HG03342 (cell line): ENCODE data around the gene MEF2C.
"Not testable (repeated sequence)": the region's sequence is repeated elsewhere in the genome, so short reads cannot be mapped to it uniquely, and the experiment has no call there.

ENCODE experiments used
- ATAC-seq: cut with Tn5 transposase; IDR thresholded peaks from one replicate; pipeline ENCODE4 v1.9.1; 2021; ENCODE audit warnings: mild to moderate bottlenecking, moderate library complexity; ENCODE audit not compliant: unreplicated experiment

The MEF2C gene

GRCh38 chr5:88808153-88808552 lies 74.8 kb downstream of the MEF2C start:
- peak; percentile 60 for ATAC-seq

- ATAC-seq: no peak
Observed at GRCh38 chr5:88807327-88807726, 75.7 kb downstream of the MEF2C start.

- ATAC-seq: no peak
Observed at GRCh38 chr5:88806338-88806737, 76.6 kb downstream of the MEF2C start.

- peak; percentile 51 for ATAC-seq
Observed at GRCh38 chr5:88805151-88805784, 77.7 kb downstream of the MEF2C start.

- no peak for ATAC-seq
Observed at GRCh38 chr5:88804444-88804843, 78.5 kb downstream of the MEF2C start.

- no peak for ATAC-seq
Observed at GRCh38 chr5:88803309-88803708, 79.7 kb downstream of the MEF2C start.

- ATAC-seq: no peak
Observed at GRCh38 chr5:88799938-88800535, 82.9 kb downstream of the MEF2C start.

- ATAC-seq: not testable (repeated sequence)
Observed at GRCh38 chr5:88798933-88799332, 84.1 kb downstream of the MEF2C start.

- ATAC-seq: not testable (repeated sequence)
Observed at GRCh38 chr5:88793797-88794196, 89.2 kb downstream of the MEF2C start.

- ATAC-seq: peak; percentile 89
Observed at GRCh38 chr5:88792144-88792840, 90.7 kb downstream of the MEF2C start.

- ATAC-seq: no peak
Observed at GRCh38 chr5:88787856-88788255, 95.1 kb downstream of the MEF2C start.

- ATAC-seq: no peak
Observed at GRCh38 chr5:88786789-88787188, 96.2 kb downstream of the MEF2C start.

- peak; percentile 41 for ATAC-seq
Observed at GRCh38 chr5:88785746-88786565, 97.0 kb downstream of the MEF2C start.

GRCh38 chr5:88782571-88782970 lies 100.4 kb downstream of the MEF2C start:
- no peak for ATAC-seq

- no peak for ATAC-seq
Observed at GRCh38 chr5:88780736-88781135, 102.2 kb downstream of the MEF2C start.

- ATAC-seq: no peak
Observed at GRCh38 chr5:88778736-88779135, 104.2 kb downstream of the MEF2C start.

GRCh38 chr5:88776692-88777091 lies 106.3 kb downstream of the MEF2C start:
- ATAC-seq: no peak

GRCh38 chr5:88772831-88773230 lies 110.2 kb downstream of the MEF2C start:
- ATAC-seq: no peak

- no peak for ATAC-seq
Observed at GRCh38 chr5:88772047-88772446, 110.9 kb downstream of the MEF2C start.

GRCh38 chr5:88770276-88771257 lies 112.4 kb downstream of the MEF2C start:
- ATAC-seq: no peak
